Measurements from ENCODE around the gene GRAP2.
A peak's percentile ranks its signal among the peaks of the same experiment; 100 is the strongest.
"Not testable (repeated sequence)": the region's sequence is repeated elsewhere in the genome, so short reads cannot be mapped to it uniquely, and the experiment has no call there.

GRAP2 gene

DNA sequence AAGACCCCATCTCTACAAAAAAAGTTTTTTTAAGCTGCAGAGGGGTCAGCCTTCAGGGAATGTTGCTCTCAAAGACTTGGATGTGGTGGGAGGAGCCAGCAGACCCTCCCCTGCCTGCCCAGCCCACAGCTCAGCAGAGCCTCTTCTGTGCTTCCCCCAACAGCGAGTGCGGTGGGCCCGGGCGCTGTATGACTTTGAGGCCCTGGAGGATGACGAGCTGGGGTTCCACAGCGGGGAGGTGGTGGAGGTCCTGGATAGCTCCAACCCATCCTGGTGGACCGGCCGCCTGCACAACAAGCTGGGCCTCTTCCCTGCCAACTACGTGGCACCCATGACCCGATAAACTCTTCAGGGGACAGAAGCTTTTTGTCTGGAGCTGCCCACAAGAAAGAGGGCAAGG lies 69.9 kb downstream of the GRAP2 start:
- no peak for DNase-seq

DNA sequence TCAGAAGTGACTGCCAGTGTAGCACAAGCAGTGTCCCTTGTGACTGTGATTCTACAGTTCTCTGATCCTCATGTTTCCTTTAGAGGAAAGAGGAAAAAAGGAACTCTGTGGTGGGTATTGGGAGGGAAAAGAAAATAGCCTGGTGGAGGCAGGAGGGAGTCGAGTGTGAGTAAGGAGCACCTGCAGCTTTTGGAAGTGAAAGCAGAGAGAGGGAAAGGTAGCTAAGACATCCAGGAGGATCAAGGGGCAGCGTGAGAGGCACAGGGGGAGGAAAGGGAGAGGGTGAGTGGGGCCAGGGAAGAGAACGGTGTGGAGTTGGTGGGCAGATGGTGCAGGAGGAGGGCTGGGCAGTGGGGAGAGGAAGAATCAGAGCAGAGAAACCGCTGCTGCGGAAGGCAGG lies 71.8 kb downstream of the GRAP2 start:
- DNase-seq = no peak

DNA sequence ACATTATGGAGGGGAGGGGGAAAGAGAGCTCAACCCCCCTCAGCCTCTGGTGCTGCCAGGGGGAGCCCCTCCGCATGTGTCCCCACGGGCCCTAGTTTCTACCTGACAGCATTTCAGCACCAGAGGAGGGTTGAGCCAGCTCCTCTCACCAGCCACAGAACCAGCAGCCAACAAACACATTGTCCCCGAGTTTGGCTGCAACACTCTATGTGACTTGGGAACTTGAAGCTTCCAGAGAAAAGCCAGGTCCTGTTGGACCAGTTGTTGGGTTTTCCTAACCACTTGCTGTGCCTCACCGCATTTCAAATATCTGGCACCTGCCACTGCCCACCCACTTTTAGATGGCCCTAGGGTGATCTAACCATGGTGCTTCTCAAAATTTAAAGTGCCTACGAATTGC lies 72.8 kb downstream of the GRAP2 start:
- no peak for DNase-seq

DNA sequence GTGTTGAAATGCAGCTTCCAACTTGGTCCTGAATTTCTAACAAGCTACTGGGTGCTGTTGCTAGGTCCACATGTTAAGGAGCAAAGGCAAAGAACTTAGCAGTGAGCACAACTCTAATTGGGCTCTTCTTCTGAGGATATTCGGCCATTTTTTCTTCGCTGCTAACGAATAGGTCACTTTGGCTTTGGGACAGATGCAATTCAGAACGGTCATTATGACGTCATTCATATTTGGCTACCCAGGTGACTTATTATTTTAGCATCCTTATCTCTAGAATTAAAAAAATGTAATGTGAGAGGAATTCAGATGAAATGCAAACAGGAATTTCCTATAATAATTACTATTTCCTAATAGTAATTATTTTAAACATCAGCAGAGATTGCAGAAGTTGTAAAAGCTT lies 73.2 kb downstream of the GRAP2 start:
- no peak for DNase-seq

DNA sequence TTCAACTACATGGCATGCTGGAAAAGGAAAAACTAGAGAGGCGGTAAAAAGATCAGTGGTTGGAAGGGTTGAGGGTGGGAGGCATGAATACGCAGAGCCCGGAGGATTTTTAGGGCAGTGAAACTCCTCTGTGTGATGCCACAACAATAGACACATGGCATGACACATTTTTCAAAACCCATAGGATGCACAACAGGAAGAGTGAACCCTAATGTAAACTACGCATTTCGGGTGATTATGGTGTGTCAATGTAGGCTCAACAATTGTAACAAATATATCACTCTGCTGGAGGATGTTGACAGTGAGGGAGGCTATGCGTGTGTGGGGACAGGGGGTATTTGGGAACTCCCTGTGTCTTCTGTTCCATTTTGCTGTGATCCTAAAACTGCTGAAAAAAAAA lies 78.2 kb downstream of the GRAP2 start:
- DNase-seq = no peak

DNA sequence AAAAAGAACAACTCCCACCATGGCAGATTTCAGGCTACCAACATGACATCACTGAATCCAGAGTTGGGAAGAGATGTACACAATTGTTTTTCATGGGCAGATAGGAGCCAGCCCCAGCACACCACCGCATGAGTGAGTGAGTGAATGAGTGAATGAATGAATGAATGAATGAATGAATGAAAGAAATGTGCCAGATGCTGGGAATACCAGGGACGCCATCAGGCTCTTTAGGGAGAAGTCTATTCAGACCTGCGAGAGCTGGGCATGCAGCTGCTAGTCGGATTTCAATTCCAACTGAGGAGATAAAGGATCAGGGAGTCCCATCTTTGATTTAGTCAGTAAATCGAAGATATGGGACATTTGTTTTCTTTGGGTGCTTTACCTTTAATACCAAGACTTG lies 78.6 kb downstream of the GRAP2 start:
- DNase-seq = no peak

DNA sequence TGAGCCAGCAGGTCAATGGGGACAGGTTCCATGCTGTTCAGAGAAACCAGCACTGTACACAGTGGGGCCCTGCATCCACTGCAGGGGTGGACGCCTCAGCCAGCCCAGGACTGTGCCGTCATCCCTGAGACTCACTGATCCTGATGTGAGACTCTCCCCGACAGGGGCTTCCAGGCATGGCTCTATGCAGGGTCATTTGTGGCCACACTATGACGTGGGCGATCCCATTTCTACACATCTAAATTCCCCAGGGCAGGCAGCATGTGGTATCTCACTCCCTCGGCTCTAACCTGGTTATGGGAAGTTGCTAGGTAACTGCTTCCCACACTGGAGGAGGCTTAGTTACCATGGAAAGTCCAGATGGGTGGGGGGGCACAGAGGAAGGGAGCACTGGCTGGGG lies 79.7 kb downstream of the GRAP2 start:
- no peak for DNase-seq

DNA sequence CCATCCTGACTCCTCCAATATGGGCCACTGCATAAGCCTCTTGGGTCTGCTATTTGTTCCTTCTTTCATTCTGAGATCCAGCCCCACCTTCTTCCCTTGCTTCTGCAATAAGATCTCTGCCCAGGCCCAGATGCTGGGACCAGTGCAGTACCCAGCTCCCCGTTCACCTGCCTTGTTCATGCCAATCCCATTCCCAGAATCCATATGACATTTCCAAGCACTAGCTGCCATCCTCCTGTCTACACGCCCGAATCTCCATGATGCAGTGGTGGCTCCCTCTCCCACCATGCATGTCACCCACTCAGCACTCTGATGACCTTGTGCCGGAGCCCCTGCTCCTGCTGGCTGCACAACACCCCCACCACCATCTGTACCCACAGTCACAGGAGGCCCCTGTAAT lies 82.5 kb downstream of the GRAP2 start:
- DNase-seq = no peak

DNA sequence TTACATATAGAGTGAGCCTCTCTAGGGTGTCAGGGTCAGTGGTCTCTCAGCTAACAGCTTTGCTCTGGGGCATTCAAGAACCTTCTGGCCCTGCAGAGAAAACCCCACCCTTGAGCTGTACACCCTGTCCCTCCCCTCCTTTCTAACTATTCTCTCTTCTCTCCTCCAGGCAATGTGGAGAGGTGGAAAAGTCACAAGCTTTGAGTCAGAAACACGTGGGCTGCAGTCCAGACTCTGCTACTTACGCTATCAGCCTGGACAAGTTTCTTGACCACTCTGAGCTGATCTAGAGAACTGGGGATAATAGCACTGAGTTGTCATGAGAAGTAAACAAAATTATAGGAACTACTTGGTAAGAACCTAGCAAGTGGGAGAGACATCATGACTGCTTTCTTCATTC lies 83.1 kb downstream of the GRAP2 start:
- no peak for DNase-seq

DNA sequence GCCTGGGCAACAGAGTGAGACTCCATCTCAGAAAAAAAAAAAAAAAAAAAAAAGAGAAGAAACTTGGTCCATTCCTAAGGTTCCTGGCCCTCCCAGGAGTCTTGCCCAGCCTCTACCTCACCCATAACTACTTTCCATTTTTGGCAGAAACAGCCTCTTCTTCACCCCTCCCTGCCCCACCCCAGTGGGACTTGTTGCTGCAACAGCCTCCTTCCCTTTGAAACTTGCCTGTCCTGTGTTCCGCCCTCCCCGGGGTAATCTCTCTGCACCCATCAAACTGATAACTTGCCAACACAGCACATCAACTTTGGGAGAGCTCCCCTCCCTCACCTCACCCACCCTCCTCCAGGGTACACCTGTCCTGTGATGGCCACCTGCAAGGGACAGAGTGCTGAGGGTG lies 83.9 kb downstream of the GRAP2 start:
- DNase-seq = no peak

DNA sequence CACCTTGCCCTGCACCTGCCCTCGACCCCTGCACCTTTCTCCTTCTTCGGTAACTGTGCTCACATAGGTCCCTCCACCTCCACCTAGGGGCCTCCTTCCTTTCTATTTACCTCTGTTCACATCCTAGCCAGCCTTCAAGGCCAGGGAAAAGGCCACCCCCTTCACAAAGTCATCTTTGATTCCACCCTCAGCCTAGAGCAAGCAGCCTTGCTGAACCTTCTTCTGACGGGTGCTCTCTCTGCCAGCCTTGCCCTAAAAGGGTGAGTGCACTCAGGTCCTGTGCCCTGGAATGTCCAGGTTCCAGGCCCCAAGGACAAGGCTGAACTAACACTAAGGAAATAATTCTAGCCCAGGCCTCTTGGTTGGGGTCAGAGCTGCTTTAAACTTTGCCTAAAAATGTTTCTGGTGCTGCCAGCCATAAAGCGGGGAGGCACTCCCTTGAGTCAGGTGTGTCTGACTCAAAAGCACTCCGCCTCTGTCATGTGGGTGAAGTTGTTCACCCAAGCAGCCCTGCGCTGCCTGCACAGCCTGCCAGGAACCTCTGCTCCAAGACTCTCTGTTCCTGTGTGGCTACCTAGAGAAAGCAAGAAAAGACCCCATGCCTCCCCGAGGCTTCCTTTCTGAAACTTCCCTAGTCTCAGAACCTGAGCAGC lies 84.6 kb downstream of the GRAP2 start:
- no peak for DNase-seq

DNA sequence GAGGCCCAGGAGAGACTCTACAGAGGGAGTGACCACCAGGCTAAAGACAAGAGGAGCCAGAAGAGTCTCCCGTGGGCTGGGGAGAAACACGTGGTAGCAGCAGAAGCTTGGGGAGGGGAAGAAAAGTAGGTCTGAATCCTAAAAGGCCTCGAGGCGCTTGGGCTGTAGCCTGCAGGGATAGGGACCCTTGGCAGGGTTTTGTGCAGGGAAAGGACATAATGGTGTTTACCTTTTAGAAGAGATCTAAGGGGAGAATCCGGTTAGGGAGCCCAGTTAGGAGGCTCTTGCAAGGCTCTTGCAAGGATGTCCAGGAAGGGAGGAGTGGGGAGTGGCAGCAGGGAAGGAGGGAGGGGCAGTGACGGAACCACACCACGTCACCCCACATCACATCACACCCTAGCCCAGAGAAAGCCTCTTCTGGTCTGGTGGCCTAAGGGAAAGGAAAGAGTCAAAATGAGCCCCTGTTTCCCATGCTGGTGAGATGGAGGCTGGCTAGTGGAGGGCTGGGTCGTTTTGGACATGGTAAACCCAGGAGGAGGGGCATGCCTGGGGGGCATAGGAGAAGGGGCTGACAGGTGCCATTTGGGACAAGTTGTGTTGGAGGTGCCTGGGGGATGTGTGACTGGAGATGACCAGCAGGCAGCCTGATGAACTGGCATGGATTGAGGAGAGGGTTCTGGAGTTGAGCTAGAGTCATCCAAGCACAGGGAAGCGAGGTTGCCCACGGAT lies 87.7 kb downstream of the GRAP2 start:
- no peak for DNase-seq

DNA sequence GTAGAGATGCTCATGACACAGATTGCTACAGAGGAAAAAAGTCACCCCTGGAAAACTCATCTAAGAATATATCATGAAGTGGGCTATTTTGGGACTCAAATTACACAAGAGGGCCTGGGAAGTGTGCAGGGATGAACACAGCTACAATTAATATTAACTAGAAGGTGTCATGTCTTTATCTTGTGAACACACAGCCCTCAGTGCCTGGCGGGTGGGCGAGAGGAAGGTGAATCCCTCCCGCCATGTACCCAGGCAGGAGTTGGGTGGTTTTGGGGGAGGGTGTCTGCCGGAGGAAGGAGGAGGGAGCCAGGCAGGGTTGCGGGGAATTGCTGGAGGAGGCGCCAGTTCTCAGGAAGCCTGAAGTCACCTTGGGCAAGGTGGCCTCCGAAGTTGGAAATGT lies 88.7 kb downstream of the GRAP2 start:
- no peak for DNase-seq

DNA sequence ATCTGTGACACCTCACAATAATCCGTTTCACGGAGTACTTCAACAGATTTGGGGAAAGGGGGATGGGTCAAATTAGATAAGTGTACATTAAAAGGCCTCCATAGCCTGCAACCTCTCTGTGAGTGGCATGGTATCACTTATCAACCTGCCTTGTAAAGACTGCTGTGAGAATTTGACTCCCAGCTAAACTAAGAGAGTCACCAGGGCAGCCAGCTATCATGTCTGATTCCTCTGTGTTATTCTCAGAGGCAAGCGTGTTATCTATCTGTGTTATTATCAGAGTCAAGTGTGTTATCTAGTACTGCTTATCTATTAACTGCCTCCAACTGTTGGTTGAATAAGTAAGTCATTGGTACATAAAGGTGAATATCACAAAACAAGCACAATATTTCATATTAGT lies 89.8 kb downstream of the GRAP2 start:
- no peak for DNase-seq

DNA sequence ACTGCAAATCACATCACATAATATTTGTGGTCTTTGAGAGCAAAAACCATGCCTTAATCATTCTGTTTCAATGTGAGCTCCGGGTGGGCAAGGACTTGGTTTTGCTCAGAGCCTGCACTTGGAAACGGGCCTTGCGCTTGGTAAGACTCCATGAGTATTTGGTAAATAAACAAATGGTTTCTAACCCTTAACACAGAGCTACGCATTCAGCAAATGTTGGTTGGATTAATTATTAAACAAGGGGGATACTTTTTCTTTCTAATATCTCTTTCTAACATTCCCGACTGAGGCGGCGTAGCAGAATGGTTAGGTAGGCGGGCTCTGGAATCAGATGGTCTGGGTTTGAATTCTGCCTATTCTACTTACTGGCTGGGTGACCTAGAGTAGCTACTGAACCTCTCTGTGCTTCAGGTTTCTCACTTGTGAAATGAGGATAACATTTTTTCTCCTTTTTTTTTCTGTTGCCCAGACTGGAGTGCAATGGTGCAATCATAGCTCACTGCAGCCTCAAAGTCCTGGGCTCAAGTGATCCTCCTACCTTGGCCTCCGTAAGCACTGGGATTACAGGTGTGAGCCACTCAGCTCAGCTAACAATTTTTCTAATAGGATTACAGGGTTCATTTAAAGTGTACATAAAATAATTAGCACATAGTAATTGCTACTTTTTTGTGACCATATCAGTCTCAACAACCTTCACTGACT lies 90.4 kb downstream of the GRAP2 start:
- DNase-seq = no peak

DNA sequence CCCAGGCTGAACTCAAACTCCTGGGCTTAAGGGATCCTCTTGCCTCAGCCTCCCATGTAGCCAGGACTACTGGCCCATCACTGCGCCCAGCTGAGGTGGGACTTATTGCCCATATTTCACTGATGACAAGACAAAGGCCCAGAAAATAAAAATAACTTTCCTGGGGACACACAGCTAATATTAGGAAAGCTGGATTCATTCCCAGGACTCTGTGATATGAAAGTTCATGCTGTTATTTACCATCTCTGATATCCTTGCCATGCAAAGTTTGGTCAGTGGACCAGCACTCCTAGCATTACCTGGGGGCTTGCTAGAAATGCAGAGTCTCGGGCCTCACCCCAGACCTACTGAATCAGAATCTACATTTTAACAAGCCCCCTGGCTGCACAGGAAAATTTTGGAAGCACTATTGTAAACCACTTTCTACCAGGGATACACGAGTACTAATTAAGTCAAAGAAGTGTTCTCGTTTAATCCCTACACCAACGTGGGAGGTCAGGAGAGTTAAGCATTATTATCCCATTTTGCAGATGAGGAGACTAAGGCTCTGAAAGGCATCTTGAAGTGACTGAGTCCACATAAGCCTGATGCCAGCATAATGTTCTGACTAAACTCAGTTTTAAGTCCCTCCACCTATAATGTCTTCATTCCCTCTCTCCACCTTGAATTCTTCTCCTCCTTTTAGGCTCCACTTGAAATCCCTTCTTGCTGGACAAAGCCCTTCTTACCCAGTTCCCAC lies 91.4 kb downstream of the GRAP2 start:
- DNase-seq = no peak

DNA sequence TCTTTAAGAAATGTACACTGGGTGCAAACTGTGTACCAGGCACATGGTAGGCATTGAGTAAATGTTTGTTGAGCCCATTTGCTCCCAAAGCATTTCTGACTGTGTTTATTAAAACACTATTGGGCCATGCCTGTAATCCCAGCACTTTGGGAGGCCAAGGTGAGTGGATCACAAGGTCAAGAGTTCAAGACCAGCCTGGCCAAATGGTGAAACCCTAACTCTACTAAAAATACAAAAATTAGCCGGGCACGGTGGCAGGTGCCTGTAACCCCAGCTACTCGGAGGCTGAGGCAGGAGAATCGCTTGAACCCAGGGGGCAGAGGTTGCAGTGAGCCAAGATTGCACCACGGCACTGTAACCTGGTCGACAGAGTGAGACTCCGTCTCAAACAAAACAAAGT lies 92.0 kb downstream of the GRAP2 start:
- not testable (repeated sequence) for DNase-seq

DNA sequence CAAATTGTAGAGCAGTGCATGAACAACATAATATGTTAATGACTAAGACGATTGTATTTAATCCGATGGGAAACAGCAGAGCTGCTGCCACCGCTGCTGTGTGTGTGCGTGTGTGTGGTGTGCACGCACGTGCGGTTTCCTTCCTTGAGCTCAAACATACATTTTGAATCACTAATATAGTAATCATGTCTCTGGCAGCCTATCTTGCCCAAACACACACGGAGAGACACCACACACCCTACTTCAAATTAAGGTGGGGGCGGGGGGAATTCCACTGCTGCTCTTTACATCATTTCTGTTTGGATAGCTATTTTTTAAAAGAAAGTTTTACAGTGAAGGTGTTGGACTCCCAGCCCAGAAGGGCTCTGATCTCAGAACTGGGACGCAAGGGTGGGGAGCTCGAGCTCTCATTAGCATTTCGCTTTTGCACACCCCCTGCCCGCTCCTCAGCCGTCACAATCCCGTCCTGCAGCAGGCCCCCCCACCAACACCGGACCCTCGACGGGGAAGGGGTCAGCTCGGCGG lies 93.2 kb downstream of the GRAP2 start:
- peak; percentile 24 for DNase-seq

DNA sequence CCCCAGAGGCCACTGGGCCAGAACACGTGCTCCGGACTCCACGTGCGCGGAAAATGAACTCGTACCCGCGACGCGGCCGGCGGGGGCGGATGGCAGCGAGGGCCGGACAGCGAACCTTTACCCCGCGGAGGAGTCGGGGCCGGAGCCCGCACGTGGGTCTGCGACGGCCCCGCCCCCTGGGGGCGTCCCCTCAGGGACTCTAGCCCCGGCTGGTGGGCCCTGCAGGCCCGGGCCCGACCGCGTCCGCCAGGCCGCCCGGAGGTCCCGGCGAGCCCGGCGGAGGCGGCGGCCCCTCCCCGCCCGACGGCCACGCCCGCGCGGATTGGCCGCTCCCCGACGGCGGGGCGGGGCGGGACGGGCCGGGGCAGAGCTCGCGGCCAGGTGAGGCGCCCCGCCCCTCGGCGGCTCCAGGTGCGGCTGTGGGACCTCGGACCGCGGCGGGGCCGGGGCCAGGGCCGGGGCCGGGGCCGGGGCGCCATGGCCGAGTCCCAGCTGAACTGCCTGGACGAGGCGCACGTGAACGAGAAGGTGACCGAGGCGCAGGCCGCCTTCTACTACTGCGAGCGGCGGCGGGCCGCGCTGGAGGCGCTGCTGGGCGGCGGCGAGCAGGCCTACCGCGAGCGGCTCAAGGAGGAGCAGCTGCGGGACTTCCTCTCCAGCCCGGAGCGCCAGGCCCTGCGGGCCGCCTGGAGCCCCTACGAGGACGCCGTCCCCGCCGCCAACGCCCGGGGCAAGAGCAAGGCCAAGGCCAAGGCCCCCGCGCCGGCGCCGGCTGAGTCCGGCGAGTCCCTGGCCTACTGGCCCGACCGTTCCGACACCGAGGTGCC lies 93.9 kb downstream of the GRAP2 start, which contains the start of gene FAM83F:
Gene FAM83F (plus strand): TSS at position 389 of the 827 bp plus-strand sequence. CDS start 89 bp downstream, at position 478.
- peak; percentile 28 for DNase-seq

DNA sequence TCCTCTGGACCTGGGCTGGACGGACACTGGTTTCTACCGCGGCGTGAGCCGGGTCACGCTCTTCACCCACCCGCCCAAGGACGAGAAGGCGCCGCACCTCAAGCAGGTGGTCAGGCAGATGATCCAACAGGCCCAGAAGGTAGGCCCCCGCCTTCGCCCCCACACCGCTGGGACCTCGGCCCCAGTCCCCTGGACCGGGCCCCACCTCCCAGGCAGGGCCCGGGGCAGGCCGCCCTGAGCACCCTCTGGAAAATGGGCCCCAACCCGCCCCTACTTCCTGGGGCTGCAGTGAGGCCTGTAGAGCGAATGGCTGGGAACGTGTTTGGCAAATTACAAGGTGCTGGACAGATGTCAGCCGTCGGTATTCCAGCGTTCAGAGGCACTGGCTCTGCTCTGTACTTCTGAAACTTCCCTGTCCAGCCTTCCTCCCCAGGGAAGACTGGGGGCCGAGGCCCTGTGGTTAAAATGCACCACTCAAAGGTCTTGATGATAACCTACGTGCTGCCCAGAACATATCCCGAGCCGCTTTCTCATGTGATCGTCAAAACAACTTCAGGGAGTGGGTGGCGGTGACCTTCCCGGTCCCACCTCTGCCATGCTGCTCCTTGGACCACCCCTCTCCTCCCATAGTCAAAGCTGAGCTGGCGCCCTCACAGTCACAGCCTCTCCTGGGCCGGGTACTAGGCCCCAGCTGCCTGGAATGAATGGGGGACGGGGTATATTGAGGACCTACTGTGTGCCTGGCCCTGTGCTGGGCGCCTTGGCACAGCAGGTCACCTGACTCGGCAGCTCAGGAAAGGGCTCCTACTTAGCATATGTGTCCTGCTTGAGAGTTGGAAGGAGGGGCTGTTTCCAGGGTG lies 94.7 kb downstream of the GRAP2 start:
- DNase-seq = no peak

DNA sequence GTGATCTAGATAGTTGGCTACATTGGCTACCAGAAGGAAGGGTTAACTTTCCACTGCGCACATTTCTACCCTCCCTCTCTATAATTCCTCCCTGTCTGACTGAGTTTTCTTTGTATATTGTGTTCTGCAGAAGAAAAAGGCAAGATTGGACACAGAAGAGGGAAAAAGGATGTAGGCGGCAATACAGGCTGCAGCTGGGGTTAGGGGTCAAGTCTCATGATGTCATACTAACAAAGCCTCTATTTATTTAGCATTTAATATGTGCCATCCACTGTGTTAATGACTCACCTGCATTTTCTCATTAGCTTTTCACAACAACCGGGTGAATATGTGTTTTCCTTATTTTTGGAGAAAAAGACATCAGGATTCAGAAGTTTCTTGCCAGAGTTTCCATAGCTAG lies 95.8 kb downstream of the GRAP2 start:
- no peak for DNase-seq

All from CD4-positive, alpha-beta T cell treated with Interleukin-21 for 1 hour (primary cell).